ENCODE measurements around the gene RDH12. TPM values are rescaled to one million over a fixed set of nuclear protein-coding genes. Genes with fewer than 3 reads are reported as not detected.

RDH12 gene
- total RNA-seq, 1 experiment from 2014 or later, result not detected

- intact Hi-C loops (cut with micrococcal nuclease; ENCODE audit: unreplicated experiment), result no loop called here
- POLR2A ChIA-PET, result no interaction called here
- no peak overlapping the region for H3K27ac ChIP-seq (ENCODE audit: low read length)
Measured at GRCh38 chr14:67698179-67698578, 3.5 kb upstream of the RDH12 start.

GRCh38 chr14:67703997-67704396 is 2.3 kb downstream of the RDH12 start:
- Histone ChIP-seq H3K4me3 (ENCODE audit: low read depth in 2 of 2, low read length in 2 of 2) (no peak overlapping the region), H3K36me3 (ENCODE audit: control insufficient read depth, insufficient read depth, low read length) (no peaks in the 10 kb centered on the region), H3K4me1 (ENCODE audit: control insufficient read depth, insufficient read depth, low read length) (peaks cover 3% of the 10 kb centered on the region; the same call in 1 of the 2 replicates), H3K27me3 (ENCODE audit: control insufficient read depth, insufficient read depth, low read length) (no peaks in the 10 kb centered on the region), H3K9me3 (ENCODE audit: control insufficient read depth, insufficient read depth, low read depth, low read length) (no peaks in the 10 kb centered on the region), H3K27ac (ENCODE audit: low read length) (no peak overlapping the region)
- intact Hi-C loops (cut with micrococcal nuclease; ENCODE audit: unreplicated experiment) (loop anchor here (1.0 to 10.0 kb wide), 2 partner anchors 89 to 120 kb away; partner anchors contain the start of gene ARG2), in situ Hi-C loops (cut with HindIII; ENCODE audit: low pct_unique_long_range_greater_than_20kb, low sequenced_read_pairs) (no loop called here)
- ChIA-PET CTCF (interaction anchor here (0.5 to 1.6 kb wide), 14 partner anchors 12 to 1079 kb away, joined by 3 to 16 read pairs (median 4); partner anchors contain the start of gene ARG2), POLR2A (no interaction called here)
- no peak for ATAC-seq
- DNase-seq (ENCODE audit: low read depth, low spot score), result no peak
- no peak for TF ChIP-seq SIN3A (IDR thresholded peaks at IDR 0.05; ENCODE audit: borderline replicate concordance, insufficient read depth, low read depth, low read length)
- TF ChIP-seq REST (IDR thresholded peaks at IDR 0.05; ENCODE audit: insufficient read depth in 1 of 2, low read depth in 2 of 2, low read length in 1 of 2), result no peak
- TF ChIP-seq, protein P1, sequence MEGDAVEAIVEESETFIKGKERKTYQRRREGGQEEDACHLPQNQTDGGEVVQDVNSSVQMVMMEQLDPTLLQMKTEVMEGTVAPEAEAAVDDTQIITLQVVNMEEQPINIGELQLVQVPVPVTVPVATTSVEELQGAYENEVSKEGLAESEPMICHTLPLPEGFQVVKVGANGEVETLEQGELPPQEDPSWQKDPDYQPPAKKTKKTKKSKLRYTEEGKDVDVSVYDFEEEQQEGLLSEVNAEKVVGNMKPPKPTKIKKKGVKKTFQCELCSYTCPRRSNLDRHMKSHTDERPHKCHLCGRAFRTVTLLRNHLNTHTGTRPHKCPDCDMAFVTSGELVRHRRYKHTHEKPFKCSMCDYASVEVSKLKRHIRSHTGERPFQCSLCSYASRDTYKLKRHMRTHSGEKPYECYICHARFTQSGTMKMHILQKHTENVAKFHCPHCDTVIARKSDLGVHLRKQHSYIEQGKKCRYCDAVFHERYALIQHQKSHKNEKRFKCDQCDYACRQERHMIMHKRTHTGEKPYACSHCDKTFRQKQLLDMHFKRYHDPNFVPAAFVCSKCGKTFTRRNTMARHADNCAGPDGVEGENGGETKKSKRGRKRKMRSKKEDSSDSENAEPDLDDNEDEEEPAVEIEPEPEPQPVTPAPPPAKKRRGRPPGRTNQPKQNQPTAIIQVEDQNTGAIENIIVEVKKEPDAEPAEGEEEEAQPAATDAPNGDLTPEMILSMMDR (IDR thresholded peaks at IDR 0.05), result no peak
- TF ChIP-seq POLR2AphosphoS5 (IDR thresholded peaks at IDR 0.05; ENCODE audit: low read depth, low read length), result no peak
- no peak for TF ChIP-seq TCF7L2 (IDR thresholded peaks at IDR 0.05; ENCODE audit: low read depth, low read length)
- no TSS peak for BruUV-seq (replicated peaks)

More at GRCh38 chr14:67698179-67698578, 3.5 kb upstream of the RDH12 start:
- Histone ChIP-seq H3K27me3 (ENCODE audit: control insufficient read depth, insufficient read depth, low read length) (no peaks in the 10 kb centered on the region), H3K36me3 (ENCODE audit: control insufficient read depth, insufficient read depth, low read length) (peaks cover 4% of the 10 kb centered on the region; the same call in 1 of the 2 replicates), H3K4me3 (ENCODE audit: low read depth in 2 of 2, low read length in 2 of 2) (no peak overlapping the region), H3K9me3 (ENCODE audit: control insufficient read depth, insufficient read depth, low read depth, low read length) (no peaks in the 10 kb centered on the region), H3K4me1 (ENCODE audit: control insufficient read depth, insufficient read depth, low read length) (no peaks in the 10 kb centered on the region; the same call in 1 of the 2 replicates)
- CTCF ChIA-PET, result no interaction called here
- ATAC-seq, result no peak
- DNase-seq (ENCODE audit: low read depth, low spot score), result no peak
- in situ Hi-C loops (cut with HindIII; ENCODE audit: low pct_unique_long_range_greater_than_20kb, low sequenced_read_pairs), result no loop called here
- TF ChIP-seq, protein P1 (IDR thresholded peaks at IDR 0.05), result no peak
- TF ChIP-seq REST (IDR thresholded peaks at IDR 0.05; ENCODE audit: insufficient read depth in 1 of 2, low read depth in 2 of 2, low read length in 1 of 2) (no peak), POLR2AphosphoS5 (IDR thresholded peaks at IDR 0.05; ENCODE audit: low read depth, low read length) (no peak), SIN3A (IDR thresholded peaks at IDR 0.05; ENCODE audit: borderline replicate concordance, insufficient read depth, low read depth, low read length) (no peak), TCF7L2 (IDR thresholded peaks at IDR 0.05; ENCODE audit: low read depth, low read length) (no peak)
- BruUV-seq (replicated peaks), result no TSS peak
